Rectal smooth muscle tissue (tissue), 1 donor: ENCODE data around the gene TMC3.

ENCODE experiments used
- H3K27ac ChIP-seq: one replicate; pipeline ENCODE4 v1.7.0; 2013; ENCODE audit warnings: low read depth, low read length, inconsistent platforms
- H3K27me3 ChIP-seq: one replicate; pipeline ENCODE4 v1.7.0; 2013; ENCODE audit warnings: low read length; ENCODE audit not compliant: control insufficient read depth, insufficient read depth
- H3K36me3 ChIP-seq: one replicate; pipeline ENCODE4 v1.7.0; 2013; ENCODE audit warnings: low read length; ENCODE audit not compliant: control insufficient read depth, insufficient read depth
- H3K4me1 ChIP-seq: one replicate; pipeline ENCODE4 v1.7.0; 2013; ENCODE audit warnings: low read length; ENCODE audit not compliant: control insufficient read depth, insufficient read depth
- H3K4me3 ChIP-seq: one replicate; pipeline ENCODE4 v1.7.0; 2013; ENCODE audit warnings: low read length
- H3K9ac ChIP-seq: one replicate; pipeline ENCODE4 v1.7.0; 2013; ENCODE audit warnings: low read length

TMC3 gene

DNA sequence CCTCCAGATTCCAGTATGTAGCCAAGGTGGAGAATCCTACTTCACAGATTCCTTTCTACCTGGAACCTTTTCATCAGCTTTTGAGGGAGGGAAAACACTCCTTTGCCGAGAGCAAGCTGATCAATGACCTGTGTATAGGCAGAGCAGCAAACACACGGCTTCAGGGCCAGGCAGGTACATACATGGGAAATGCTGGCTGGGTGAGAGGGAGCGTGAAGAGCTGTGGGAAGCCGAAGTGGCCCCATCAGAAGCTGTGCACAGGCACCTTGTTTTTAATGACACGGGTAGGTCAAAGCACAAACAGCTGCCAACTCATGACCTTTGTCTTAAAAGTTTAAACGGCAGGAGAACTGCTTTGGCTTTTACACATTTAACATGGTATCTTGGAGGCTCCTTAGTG is 75.4 kb downstream of the TMC3 start:
- Histone ChIP-seq H3K4me1 (no peaks in the 10 kb centered on the region), H3K27ac (no peak overlapping the region), H3K27me3 (no peaks in the 10 kb centered on the region), H3K36me3 (peaks cover 2% of the 10 kb centered on the region), H3K4me3 (peak overlapping the region; percentile 64), H3K9ac (peak overlapping the region; percentile 14)

- peaks cover 2% of the 10 kb centered on the region for H3K36me3 ChIP-seq
- H3K4me3 ChIP-seq, result peak overlapping the region; percentile 64
- H3K27ac ChIP-seq, result peak overlapping the region; percentile 27
- peak overlapping the region; percentile 14 for H3K9ac ChIP-seq
- no peaks in the 10 kb centered on the region for H3K27me3 ChIP-seq
- no peaks in the 10 kb centered on the region for H3K4me1 ChIP-seq
Measured at GRCh38 chr15:81297603-81298575, 76.1 kb downstream of the TMC3 start.

- Histone ChIP-seq H3K27me3 (no peaks in the 10 kb centered on the region), H3K4me3 (peak overlapping the region; percentile 64), H3K4me1 (no peaks in the 10 kb centered on the region), H3K36me3 (peaks cover 2% of the 10 kb centered on the region), H3K9ac (peak overlapping the region; percentile 10), H3K27ac (peak overlapping the region; percentile 27)
Measured at GRCh38 chr15:81297147-81297572, 76.9 kb downstream of the TMC3 start.

DNA sequence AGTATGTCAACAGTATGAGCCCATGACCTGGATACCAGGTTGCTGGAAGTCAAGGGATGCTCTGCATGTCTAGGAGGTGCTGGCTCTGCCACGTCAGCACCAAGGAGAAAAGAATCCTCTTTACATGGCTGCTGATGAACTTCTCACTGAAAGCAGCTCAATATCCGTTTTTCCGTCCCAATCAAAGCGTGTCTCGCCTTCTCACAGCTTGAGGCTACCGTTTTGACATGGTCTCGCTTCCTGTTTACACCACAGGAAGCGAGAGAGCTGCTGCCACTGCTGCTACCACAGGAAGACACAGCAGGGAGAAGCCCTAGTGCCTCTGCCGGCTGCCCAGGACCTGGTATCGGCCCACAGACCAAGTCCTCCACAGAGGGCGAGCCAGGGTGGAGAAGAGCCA is 77.3 kb downstream of the TMC3 start:
- peaks cover 2% of the 10 kb centered on the region for H3K36me3 ChIP-seq
- no peak overlapping the region for H3K9ac ChIP-seq
- peak overlapping the region; percentile 64 for H3K4me3 ChIP-seq
- no peaks in the 10 kb centered on the region for H3K4me1 ChIP-seq
- no peaks in the 10 kb centered on the region for H3K27me3 ChIP-seq
- peak overlapping the region; percentile 27 for H3K27ac ChIP-seq

DNA sequence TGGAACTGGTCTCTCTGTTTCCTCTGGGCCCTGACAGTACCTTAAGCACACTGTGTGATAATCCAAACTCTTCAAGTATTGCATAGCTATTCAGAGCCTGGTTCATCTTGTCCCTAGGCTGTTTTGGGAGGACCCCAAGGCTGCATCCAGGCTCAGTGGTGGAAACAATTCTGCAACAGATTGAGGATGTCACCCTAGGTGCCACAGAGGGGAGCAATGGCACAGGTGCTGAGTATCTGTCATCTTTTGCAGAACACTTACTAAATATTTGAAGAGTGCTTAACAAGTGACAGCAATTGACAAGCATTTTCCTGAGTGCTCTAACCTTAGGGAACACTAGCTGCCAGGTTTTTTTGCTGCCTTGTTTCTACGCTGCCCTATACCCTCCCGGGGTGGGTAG is 77.8 kb downstream of the TMC3 start:
- Histone ChIP-seq H3K27ac (no peak overlapping the region), H3K27me3 (no peaks in the 10 kb centered on the region), H3K9ac (no peak overlapping the region), H3K36me3 (no peaks in the 10 kb centered on the region), H3K4me1 (no peaks in the 10 kb centered on the region), H3K4me3 (no peak overlapping the region)

DNA sequence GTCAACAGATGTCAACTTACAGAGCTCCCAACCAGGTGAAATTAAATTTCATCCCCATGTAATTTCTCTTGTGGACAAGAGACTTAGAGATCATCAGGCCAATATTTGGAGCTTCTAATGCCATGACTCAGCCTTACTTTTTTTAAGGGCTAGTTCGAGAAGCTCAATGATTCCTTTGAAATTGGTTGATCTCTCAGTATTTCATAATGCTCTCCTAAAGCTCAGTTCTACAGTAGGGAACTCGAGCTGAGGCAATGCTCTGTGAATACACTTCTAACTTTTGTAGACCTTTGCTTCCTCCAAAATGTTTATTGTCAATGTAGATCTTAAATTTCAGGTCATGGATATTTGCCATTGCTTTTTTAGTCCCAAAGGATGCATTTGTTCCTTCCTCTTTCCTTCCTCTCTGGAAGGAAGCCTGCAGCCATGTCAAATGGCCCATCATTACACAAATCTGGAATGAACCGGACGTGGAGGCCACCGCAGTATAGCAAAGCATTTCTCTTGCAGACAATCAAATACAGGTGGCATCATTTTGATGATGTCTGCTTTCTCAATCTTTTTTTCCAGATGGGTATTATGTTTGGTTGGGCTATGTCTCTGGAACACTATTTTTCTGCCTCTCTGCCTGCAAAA is 78.4 kb downstream of the TMC3 start:
- H3K36me3 ChIP-seq, result no peaks in the 10 kb centered on the region
- H3K27me3 ChIP-seq, result no peaks in the 10 kb centered on the region
- H3K4me3 ChIP-seq, result no peak overlapping the region
- no peak overlapping the region for H3K27ac ChIP-seq
- H3K4me1 ChIP-seq, result no peaks in the 10 kb centered on the region
- no peak overlapping the region for H3K9ac ChIP-seq

DNA sequence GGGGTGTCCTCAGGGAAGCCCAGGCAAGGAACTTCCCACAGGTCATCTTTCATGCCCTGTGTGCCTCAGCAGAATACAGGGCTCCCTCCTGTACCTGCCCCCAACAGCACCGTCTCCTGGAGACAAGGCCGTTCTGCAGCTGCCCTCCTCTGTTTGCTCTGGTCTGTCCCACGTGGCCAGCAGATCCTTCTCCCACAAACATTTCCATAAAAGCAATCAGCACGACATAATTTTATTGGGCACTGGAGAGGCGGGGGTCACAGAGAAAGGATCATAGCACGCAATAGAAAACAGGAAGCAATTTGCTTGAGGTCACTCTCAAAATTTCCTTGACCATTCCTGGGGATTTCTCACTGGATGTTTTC is 79.5 kb downstream of the TMC3 start:
- no peak overlapping the region for H3K27ac ChIP-seq
- H3K36me3 ChIP-seq, result no peaks in the 10 kb centered on the region
- H3K27me3 ChIP-seq, result no peaks in the 10 kb centered on the region
- H3K4me3 ChIP-seq, result peak overlapping the region; percentile 1
- H3K9ac ChIP-seq, result no peak overlapping the region
- H3K4me1 ChIP-seq, result no peaks in the 10 kb centered on the region

DNA sequence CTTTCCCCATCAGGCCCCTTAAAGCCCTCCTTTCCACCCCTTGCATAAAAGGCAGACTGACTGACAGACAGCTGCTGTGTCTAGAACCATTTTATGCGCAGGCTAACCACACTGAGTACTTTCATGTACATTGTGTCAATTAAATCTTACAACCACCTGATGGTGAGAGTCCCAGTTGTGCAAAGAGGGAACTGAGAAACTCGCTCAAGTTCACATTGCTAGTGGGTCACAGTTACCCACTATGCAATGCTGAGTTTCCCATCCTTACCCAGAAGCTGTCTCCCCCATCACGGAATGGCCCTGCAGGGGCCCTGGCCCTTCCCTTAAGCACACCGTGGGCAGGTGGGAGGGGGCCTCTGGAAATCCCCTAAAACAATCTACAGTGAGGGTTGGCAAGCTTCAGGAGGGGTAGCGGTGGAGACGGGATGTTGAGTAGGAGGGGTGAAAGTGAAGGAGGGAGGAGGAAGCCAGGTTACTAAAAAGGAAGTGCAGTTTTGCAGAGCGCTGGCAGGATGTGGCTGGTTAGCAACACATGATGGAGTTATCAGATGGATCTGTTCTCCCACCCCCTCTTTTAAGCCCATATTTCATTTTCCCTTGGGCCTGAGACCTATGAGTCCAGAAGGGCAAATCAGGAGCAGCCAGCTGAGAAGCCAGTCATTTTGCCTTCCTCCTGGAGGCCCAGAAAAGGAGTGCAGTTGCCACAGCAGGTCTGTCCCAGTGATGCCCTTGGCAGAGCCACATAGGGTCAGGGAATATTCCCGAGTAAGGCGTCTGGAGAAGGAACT is 80.1 kb downstream of the TMC3 start:
- no peak overlapping the region for H3K27ac ChIP-seq
- no peaks in the 10 kb centered on the region for H3K4me1 ChIP-seq
- H3K27me3 ChIP-seq, result no peaks in the 10 kb centered on the region
- peak overlapping the region; percentile 1 for H3K4me3 ChIP-seq
- no peaks in the 10 kb centered on the region for H3K36me3 ChIP-seq
- no peak overlapping the region for H3K9ac ChIP-seq

DNA sequence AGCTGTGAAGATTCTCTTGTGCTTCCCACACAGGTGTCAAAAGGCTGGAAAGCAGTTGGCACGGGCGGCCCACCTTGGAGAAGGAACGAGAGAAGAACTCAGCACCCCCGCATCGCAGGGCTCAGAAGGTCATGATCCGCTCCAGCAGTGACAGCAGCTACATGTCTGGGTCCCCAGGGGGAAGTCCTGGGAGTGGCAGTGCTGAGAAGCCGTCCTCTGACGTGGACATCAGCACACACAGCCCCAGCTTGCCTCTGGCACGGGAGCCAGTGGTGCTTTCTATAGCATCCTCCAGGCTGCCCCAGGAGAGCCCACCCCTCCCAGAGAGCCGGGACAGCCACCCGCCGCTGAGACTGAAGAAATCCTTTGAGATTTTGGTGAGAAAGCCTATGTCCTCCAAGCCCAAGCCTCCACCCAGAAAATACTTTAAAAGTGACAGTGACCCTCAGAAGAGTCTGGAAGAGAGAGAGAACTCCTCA is 81.5 kb downstream of the TMC3 start:
- peak overlapping the region; percentile 25 for H3K4me3 ChIP-seq
- no peak overlapping the region for H3K9ac ChIP-seq
- H3K4me1 ChIP-seq, result no peaks in the 10 kb centered on the region
- no peak overlapping the region for H3K27ac ChIP-seq
- H3K27me3 ChIP-seq, result no peaks in the 10 kb centered on the region
- no peaks in the 10 kb centered on the region for H3K36me3 ChIP-seq

- H3K36me3 ChIP-seq, result no peaks in the 10 kb centered on the region
- no peaks in the 10 kb centered on the region for H3K4me1 ChIP-seq
- H3K27ac ChIP-seq, result no peak overlapping the region
- H3K4me3 ChIP-seq, result no peak overlapping the region
- H3K9ac ChIP-seq, result no peak overlapping the region
- no peaks in the 10 kb centered on the region for H3K27me3 ChIP-seq
Measured at GRCh38 chr15:81291916-81292522, 82.0 kb downstream of the TMC3 start.

- Histone ChIP-seq H3K27me3 (no peaks in the 10 kb centered on the region), H3K4me1 (no peaks in the 10 kb centered on the region)
Measured at GRCh38 chr15:81289910-81290309, 84.1 kb downstream of the TMC3 start.

GRCh38 chr15:81288616-81289015 is 85.4 kb downstream of the TMC3 start:
- Histone ChIP-seq H3K4me1 (no peaks in the 10 kb centered on the region), H3K36me3 (no peaks in the 10 kb centered on the region), H3K4me3 (no peak overlapping the region), H3K27me3 (no peaks in the 10 kb centered on the region), H3K27ac (no peak overlapping the region), H3K9ac (no peak overlapping the region)

More at GRCh38 chr15:81289910-81290309, 84.1 kb downstream of the TMC3 start:
- no peaks in the 10 kb centered on the region for H3K36me3 ChIP-seq
- no peak overlapping the region for H3K9ac ChIP-seq
- no peak overlapping the region for H3K27ac ChIP-seq
- no peak overlapping the region for H3K4me3 ChIP-seq
